GM12891 (cell line): ENCODE results near the gene RASGRF1.

ENCODE experiments used
- DNase-seq: peaks from one replicate; pipeline ENCODE4 v3.0.0; 2011; ENCODE audit warnings: low spot score; ENCODE audit not compliant: insufficient read length
- FAIRE-seq: peaks from 2 replicates; lab custom pipeline; 2011; peaks lifted over from hg19 to GRCh38; lab: Jason Lieb, UNC
- PAX5 ChIP-seq: IDR thresholded peaks from 2 replicates; pipeline ENCODE4 v1.6.1; 2011; ENCODE audit warnings: low read length, moderate library complexity, mild to moderate bottlenecking; ENCODE audit not compliant: insufficient read depth, severe bottlenecking
- POLR2A ChIP-seq: IDR thresholded peaks from 2 replicates; pipeline ENCODE4 v1.6.1; 2011; ENCODE audit warnings: low read depth, low read length, control low read depth
- POLR2AphosphoS5 ChIP-seq: IDR thresholded peaks from 2 replicates; pipeline ENCODE4 v1.6.1; 2011; ENCODE audit warnings: low read depth, low read length, control low read depth
- POU2F2 ChIP-seq: IDR thresholded peaks from 2 replicates; pipeline ENCODE4 v1.6.1; 2011; ENCODE audit warnings: low read depth, mild to moderate bottlenecking, control low read depth, low read length, moderate library complexity
- SPI1 ChIP-seq: IDR thresholded peaks from 2 replicates; pipeline ENCODE4 v1.6.1; 2011; ENCODE audit warnings: low read depth, low read length, control low read depth
- TAF1 ChIP-seq: IDR thresholded peaks from 2 replicates; pipeline ENCODE4 v1.6.1; 2011; ENCODE audit warnings: low read depth, low read length, control low read depth

The RASGRF1 gene

DNA sequence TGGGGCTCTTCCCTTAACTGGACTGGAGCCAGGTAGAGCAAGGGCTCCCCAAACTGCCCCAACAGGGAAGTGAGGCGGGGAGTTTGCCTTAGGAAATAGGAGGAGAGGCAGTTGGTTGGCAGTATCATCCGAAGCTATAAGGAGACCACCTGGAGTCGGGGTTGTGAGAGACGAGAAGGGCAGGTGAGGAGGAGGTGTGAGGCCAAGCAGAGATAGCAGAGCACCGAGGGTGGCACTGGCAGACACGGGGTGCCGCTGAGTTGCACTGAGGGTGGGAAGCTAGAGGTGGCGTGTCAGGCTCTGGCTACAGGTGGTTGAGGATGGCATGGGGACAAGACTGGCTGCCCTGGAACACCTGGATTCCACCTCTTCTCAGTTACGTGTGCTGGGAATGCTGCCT lies 17.2 kb downstream of the RASGRF1 start:
- FAIRE-seq (no peak), DNase-seq (no peak)
- TF ChIP-seq POLR2A = no peak
- TF ChIP-seq POLR2AphosphoS5 = no peak
- no peak for TF ChIP-seq PAX5
- TF ChIP-seq POU2F2 = no peak
- TF ChIP-seq SPI1 = no peak
- no peak for TF ChIP-seq TAF1

- DNase-seq (no peak), FAIRE-seq (no peak)
- no peak for TF ChIP-seq TAF1
- TF ChIP-seq SPI1 = no peak
- TF ChIP-seq POU2F2 = no peak
- TF ChIP-seq POLR2A = no peak
Observed at GRCh38 chr15:79071901-79072300, 18.7 kb downstream of the RASGRF1 start.

GRCh38 chr15:79068790-79069189 lies 21.8 kb downstream of the RASGRF1 start:
- TF ChIP-seq PAX5 (no peak), POLR2AphosphoS5 (no peak), POLR2A (no peak), TAF1 (no peak), SPI1 (no peak), POU2F2 (no peak)
- no peak for FAIRE-seq
- no peak for DNase-seq

DNA sequence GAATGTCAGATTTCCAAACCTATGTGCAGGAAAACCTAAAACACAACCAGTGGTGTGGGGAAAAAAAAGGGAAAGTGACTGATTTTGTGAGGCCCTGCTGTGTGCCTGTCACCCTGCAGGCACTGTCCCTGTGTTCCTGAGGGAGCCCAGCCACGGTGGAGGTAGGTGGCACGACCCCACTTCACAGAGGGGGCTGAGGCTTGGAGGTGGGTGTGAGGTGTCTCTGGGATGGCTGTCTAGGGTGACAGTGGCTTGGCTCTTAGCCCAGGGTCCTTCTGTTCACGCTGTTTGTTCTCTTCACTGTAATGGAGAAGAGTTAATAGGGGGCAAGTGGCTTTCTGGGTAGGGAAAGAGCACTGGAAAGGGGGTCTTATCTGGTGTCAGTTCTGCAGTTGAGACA lies 22.6 kb downstream of the RASGRF1 start:
- FAIRE-seq (no peak), DNase-seq (no peak)
- TF ChIP-seq SPI1 = no peak
- no peak for TF ChIP-seq PAX5
- no peak for TF ChIP-seq POLR2A
- TF ChIP-seq TAF1 = no peak
- no peak for TF ChIP-seq POLR2AphosphoS5
- TF ChIP-seq POU2F2 = no peak

GRCh38 chr15:79067072-79067833 lies 23.3 kb downstream of the RASGRF1 start:
- no peak for DNase-seq
- no peak for TF ChIP-seq POLR2A
- TF ChIP-seq POLR2AphosphoS5 = no peak
- no peak for TF ChIP-seq PAX5
- TF ChIP-seq POU2F2 = no peak
- TF ChIP-seq TAF1 = no peak
- no peak for TF ChIP-seq SPI1
- FAIRE-seq = no peak

DNA sequence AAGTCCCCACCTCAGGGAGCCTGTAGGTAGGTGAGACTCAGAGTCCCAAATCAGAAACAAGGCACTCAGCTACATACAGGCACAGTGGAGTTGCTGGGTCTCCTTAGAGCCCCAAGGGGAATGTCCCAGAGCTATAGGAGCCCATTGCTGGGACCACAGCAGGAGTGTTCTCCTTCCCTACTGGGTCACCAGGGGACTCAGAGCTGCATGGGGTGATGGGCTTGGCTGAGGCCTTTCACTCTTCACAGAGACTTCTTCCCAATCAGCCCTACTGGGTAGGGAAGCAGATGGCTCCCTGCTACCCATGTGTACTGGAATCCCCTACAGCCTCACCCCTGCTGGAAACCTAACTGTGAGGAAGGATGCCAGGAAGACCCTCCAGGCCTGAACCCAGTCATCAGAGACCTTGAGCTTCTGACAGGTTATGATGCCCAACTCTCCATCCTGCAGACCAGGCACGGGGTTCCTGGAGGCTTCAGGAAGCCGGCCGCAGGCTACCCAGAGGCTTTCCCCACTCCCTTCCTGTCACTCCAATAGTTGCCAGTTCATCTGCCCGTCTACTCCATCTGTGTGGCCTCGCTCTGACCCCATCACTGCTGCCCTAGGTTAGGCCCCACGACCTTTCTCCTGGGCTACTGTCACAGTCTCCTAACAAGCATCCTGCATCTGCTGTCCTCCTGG lies 24.0 kb downstream of the RASGRF1 start:
- FAIRE-seq (no peak), DNase-seq (no peak)
- TF ChIP-seq POLR2A (no peak), SPI1 (no peak), POU2F2 (no peak), POLR2AphosphoS5 (no peak), PAX5 (no peak), TAF1 (no peak)

- no peak for DNase-seq
- no peak for TF ChIP-seq POU2F2
- no peak for TF ChIP-seq POLR2AphosphoS5
- TF ChIP-seq PAX5 = no peak
- TF ChIP-seq POLR2A = no peak
- no peak for TF ChIP-seq TAF1
- no peak for TF ChIP-seq SPI1
- FAIRE-seq = no peak
Observed at GRCh38 chr15:79065706-79066376, 24.7 kb downstream of the RASGRF1 start.

DNA sequence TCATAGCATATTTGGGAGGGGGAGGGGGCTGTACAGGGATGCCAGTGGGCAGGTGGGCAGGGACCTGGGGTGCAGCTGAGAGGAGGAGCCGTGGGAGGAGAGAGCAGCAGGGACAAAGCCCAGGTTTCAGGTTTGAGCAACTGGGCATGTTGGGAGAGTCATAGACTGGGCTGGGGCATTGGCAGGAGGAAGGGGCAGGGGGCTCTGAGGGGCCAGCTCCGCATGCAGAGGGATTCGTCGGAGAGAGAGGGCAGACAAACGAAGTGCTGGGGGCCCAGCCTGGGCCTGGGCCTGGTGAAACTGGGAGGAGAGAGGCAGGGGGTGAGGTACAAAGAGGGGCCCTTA lies 25.2 kb downstream of the RASGRF1 start:
- FAIRE-seq (no peak), DNase-seq (no peak)
- no peak for TF ChIP-seq PAX5
- no peak for TF ChIP-seq POLR2AphosphoS5
- no peak for TF ChIP-seq POU2F2
- TF ChIP-seq TAF1 = no peak
- no peak for TF ChIP-seq SPI1
- no peak for TF ChIP-seq POLR2A

- FAIRE-seq (no peak), DNase-seq (no peak)
- TF ChIP-seq SPI1 (no peak), TAF1 (no peak), POLR2AphosphoS5 (no peak), POU2F2 (no peak), POLR2A (no peak), PAX5 (no peak)
Observed at GRCh38 chr15:79064496-79064895, 26.1 kb downstream of the RASGRF1 start.
